ENCODE data around the gene ARHGAP27. TPM values are rescaled to one million over a fixed set of nuclear protein-coding genes. Genes with fewer than 3 reads are reported as not detected.
"Not testable (repeated sequence)": the region's sequence is repeated elsewhere in the genome, so short reads cannot be mapped to it uniquely, and the experiment has no call there.

The ARHGAP27 gene, protein sequence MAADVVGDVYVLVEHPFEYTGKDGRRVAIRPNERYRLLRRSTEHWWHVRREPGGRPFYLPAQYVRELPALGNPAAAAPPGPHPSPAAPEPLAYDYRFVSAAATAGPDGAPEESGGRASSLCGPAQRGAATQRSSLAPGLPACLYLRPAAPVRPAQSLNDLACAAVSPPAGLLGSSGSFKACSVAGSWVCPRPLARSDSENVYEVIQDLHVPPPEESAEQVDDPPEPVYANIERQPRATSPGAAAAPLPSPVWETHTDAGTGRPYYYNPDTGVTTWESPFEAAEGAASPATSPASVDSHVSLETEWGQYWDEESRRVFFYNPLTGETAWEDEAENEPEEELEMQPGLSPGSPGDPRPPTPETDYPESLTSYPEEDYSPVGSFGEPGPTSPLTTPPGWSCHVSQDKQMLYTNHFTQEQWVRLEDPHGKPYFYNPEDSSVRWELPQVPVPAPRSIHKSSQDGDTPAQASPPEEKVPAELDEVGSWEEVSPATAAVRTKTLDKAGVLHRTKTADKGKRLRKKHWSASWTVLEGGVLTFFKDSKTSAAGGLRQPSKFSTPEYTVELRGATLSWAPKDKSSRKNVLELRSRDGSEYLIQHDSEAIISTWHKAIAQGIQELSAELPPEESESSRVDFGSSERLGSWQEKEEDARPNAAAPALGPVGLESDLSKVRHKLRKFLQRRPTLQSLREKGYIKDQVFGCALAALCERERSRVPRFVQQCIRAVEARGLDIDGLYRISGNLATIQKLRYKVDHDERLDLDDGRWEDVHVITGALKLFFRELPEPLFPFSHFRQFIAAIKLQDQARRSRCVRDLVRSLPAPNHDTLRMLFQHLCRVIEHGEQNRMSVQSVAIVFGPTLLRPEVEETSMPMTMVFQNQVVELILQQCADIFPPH
- 46.6 TPM for total RNA-seq

DNA sequence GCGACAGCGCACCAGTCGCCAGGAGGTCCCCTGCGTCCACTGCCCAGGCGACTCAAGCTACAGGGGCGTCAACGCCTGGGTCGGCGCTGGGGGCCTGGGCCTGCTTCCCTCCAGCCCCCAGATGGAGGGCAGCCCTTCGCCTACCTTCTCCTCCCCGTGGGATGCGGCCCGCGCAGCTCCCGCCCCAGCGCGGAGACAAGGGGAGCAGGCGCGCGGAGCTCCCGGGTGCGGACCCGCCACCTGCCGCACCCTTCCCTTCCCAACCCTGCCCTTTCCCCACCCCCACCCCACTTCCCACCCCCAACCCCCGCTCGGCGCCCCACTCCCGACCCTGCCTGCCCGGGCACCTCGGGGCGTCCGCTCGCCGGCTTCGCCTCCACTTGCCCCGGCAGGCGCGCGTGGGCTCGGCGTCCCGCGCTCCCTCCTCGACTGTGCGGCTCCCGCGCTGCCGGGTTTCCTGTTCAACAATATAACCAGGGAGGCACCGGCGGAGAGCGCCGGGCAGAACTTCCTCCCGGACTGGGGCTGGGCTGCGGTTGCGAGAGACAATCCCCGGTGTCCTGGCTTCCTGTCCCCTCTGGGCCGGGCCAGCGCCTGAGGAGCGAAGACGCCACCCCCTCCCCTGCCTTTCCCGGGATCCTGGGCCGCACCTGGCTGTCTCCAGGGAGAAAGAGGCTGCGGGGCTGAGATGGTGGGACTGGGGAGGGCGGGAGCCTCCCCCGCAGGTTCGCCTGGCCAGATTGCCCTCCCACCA lies at the start of gene ARHGAP27:
Gene ARHGAP27, minus strand, starts transcription at position 466 of the 754 bp plus-strand sequence. CDS start 2,591 bp downstream, outside the sequence.
- DNase-seq (ENCODE audit: low read depth in 2 of 3, low spot score in 2 of 3), result no peak

DNA sequence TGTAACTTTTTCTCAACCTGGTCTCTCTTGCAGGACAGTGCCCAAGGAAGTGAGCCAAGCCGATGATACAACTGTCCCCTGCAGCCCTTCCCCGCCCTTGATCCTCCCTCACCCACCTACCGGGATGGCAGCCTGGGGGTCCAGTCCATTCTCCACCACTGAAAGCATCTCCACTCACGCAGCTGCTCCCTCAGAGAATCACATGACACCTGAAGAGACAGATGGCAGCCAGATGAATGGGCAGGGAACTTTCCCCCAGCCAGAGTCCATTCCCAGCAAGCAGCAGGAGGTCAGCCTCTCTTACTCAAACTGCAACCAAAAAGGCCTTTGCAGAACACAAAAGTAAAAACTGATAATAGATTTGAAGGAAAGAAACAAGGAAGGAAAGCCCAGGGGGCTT lies 49.6 kb upstream of the ARHGAP27 start:
- DNase-seq (ENCODE audit: low read depth in 2 of 3, low spot score in 2 of 3), result not testable (repeated sequence)

DNA sequence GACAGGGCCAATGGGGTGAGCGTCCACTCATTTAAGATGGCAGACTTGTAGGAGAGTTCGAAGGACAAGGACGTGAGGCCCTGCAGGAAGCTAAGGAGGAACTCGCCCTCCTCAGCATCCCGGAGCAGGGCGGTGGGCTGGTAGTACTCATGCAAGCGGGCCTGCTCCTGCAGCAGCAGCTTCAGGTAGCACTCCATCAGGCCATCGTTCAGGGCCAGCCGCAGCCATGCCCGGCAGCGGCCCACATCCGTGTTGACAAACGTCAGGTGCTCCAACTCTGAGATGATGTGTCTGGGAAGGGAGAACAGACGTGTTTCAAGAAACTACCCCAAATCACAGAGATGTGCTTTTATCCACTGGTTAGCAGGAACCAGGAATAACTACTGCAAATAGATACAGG lies 42.8 kb upstream of the ARHGAP27 start:
- not testable (repeated sequence) for DNase-seq (ENCODE audit: low read depth in 2 of 3, low spot score in 2 of 3)

DNA sequence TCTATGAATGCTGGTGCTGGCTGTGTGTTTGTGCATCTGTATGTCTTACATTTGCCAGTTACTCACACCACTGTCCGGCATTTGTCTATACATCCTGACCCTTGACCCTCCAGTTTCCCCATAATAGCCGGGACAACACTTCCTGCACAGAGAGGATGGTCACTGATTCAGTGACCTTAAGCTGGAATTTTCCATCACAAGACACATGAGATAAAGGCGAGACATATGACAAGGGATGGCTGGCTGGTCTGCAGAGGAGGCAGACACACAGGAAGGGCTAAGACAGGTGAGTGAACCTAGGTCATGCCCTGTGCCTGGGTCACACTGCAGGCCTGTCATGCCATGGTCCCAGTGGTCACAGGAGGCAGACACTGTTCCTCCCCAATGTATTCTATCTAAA lies 39.6 kb upstream of the ARHGAP27 start:
- DNase-seq (ENCODE audit: low read depth in 2 of 3, low spot score in 2 of 3), result not testable (repeated sequence)

DNA sequence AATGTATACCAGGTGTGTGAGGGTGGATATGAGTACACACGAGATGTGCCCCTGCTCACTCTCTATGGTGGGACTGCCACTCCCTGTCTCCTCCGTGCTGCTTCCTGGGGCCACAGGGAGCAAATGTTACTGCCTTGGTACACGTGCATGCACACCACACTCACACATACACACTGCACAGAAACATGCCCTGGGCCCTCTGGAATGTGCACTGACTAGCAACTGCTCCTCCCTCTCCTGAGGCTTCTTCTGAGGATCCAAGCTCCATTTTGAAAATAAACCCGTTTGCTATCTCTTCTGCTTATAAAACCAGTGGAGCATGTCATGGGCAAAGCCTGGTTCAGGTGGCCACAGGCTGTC lies 36.5 kb upstream of the ARHGAP27 start:
- not testable (repeated sequence) for DNase-seq (ENCODE audit: low read depth in 2 of 3, low spot score in 2 of 3)

DNA sequence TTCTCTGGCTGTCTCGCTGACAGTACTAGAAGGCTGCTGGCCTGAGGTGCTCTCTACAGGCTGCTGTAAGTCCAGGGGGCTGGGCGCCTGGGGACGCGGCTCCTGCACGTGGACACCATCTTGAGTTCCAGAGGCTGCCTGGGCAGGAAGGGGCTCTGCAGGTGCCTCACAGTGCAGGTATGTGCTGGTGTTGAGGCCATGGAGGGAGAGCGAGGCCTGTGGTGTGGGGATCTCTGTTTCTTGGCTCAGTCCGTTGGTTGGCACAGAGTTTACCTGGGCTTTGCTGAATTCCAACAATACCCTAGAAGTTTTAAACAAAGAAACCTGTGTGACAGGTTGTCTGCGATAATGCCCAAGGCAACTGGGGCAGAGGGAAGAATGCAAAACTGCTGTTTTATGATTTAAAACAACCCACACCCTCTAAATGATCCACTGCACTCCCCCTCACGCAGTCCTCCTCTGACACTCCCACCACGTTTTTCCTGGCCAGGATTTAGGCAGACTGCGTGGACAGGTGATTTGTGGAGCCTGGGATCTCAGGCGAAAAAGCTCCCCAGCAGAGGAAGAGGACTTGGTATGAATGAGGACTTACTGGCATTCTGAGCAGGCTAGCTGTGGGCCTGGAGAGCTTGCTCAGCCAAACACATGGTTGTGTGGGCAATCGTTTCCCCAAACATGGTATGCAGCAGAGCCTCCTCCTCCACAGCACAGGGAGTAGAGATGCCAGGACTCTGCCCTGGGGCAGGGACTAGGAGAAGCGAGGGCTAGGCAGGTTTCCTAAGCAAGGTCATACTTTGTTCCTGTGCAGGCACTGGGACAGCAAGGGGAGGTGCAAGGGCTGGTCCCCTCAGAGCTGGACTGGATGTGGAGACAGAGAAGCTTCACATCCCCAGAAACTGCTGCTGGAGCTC lies 35.9 kb upstream of the ARHGAP27 start:
- DNase-seq (ENCODE audit: low read depth in 2 of 3, low spot score in 2 of 3), result not testable (repeated sequence)

DNA sequence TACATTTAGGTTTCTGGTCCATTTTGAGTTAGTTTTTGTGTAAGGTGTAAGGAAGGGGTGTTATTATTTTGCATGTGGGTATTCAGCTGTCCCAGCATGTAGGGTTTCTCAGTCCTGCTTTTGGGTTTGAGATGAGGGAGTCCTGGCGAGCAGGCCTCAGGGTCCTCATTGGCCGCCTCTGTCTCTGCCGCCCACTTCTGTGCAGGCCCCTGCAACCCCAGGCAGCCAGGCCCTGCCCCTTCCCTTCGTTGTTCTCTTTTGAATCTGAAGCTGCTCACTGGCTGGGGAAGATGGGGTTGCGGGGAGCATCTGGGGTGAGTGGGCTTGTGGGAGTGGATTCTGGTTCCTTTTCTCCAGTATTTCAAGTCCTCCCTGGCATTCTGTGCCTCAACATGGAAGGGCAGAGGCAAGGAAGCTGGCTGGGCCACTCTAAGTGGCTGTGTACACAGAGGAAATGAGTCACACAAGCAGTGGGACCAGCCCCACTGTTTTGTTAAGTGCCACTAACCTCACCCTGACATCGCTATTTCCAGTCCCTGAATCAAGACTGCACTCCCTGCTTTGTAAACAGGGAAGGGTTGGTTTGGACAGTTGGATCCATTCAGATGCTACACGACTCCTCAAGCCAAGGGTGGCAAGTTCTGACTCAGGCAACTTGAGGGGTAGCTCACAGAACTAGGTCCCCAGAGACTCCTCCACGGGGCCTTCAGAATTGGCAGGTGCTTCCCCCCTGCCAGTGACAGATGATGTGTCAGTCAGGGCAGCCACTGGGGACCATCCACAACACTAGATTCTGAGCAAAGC lies 29.1 kb upstream of the ARHGAP27 start:
- DNase-seq (ENCODE audit: low read depth in 2 of 3, low spot score in 2 of 3), result peak in 2 of 3 donors; percentile 43 to 50

DNA sequence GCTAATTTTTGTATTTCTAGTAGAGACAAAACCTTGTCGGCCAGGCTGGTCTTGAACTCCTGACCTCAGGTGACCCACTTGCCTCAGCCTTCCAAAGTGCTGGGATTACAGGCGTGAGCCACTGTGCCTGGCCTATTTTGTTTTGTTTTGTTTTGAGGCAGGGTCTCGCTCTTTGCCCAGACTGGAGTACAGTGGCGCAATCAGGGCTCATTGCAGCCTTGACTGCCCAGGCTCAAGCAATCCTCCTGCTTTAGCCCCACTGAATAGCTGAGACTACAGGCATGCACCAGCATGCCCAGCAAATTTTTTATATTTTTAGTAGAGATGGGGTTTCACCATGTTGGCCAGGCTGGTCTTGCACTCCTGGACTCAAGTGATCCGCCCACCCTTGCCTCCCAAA lies 27.8 kb upstream of the ARHGAP27 start:
- not testable (repeated sequence) for DNase-seq (ENCODE audit: low read depth in 2 of 3, low spot score in 2 of 3)

DNA sequence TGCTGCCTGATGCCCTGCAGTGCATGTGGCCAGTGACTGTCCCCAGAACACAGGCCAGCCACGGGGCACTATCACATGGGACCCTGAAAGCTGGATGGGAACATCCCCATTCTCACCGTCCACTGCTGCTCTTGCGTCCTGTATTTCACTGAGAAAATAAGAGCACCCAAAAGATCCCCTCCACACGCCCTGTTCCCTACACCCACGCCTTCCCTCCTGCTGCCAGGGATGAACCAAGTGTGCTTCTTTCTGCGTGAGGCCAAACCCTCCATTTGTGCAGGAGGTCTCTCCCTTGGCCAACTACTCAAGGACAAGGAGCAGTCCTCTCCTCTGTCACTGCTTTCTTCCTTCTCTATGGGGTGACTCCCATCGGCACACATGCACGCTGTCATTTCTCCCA lies 21.7 kb upstream of the ARHGAP27 start:
- DNase-seq (ENCODE audit: low read depth in 2 of 3, low spot score in 2 of 3), result not testable (repeated sequence)

DNA sequence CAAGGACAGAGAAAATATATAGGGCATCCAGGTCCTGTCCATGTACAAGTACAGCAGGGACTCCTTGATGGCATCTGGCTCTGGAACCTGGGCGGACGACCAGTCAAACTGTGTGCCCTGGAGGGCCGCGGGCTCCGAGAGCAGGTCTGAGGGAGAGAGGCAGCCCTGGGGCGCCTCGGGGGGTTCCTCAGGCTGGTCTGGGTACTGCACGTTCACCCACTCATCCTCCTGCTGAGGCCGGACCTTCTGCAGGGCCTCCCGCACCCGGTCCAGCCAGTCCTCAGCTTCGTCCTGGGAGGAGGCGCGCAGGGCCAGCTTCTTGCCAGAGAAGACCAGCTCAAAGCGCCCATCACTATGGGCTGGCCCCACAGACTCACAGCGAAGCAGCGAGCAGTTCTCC lies 21.1 kb upstream of the ARHGAP27 start:
- DNase-seq (ENCODE audit: low read depth in 2 of 3, low spot score in 2 of 3), result not testable (repeated sequence)

DNA sequence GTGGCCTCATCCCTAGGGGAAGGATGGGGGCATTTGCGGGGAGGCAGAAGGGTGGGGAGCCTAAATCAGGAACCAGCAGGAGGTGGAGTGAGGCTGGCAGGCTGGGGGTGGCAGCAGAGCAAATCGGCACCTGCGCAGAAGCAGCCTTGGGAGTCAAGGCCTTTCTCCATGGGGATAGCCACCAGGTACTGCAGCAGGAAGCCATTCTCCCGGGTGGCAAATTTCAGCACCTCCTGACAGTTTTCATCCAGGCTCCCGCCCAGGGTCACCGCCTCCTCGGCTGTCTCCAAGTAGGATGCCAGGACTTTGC lies 20.5 kb upstream of the ARHGAP27 start:
- DNase-seq (ENCODE audit: low read depth in 2 of 3, low spot score in 2 of 3), result not testable (repeated sequence)

DNA sequence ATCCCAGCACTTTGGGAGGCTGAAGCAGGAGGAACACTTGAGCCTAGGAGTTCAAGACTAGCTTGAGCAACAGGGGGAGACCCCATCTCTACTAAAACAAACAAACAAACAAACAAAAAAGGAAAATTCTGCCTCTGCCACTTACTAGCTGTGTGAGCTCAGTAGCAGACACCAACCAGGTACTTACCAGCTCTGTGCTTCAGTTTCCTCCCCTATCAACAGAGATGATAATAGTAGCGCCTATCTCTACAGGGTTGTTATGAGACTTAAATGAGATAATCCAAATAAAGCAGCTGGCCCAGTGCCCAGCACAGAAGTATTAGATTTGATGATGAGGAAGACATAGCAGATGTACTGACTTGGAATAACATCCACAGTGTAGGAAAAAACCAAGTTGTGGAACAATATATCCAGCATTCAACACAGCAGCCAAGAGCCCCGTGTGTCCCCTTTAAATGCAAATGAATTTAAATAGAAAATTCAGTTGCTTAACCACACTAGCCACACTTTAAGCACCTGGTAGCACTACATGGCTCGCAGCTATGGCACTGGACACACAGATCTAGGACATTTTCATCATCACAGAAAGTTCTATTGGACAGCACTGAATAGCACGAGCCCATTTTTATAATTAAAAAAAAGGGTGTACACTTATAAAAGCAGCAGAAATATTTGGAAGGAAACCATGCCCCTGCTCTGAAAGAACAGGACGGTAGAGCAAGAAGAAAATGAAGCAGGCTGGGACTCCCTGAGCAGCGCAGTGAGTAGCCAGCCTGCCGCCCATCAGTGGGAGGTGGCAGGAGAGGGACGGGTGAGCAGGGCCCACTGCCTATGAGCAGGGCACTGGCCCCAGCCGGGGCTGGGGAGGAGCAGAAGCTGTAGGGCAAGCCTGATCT lies 19.9 kb upstream of the ARHGAP27 start:
- not testable (repeated sequence) for DNase-seq (ENCODE audit: low read depth in 2 of 3, low spot score in 2 of 3)

DNA sequence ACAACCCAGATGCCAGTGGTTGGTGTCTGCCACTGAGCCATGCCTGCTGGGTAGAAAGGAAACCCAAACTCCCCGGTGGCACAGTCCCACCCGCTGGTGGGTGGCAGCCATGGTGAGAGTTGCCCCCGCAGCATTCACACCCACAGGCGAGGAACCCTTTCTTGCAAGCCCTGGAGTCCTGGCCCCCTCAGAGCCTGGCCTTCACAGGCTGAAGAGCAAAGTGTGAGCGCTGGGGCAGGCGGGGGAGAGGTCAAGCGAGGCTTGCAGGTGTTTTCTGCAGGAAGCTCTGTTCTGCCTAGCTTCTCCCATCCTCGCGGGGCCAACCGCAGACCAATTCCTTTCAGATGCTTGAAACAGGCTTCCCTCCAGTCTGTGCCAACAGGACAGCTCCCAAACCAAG lies 19.0 kb upstream of the ARHGAP27 start:
- not testable (repeated sequence) for DNase-seq (ENCODE audit: low read depth in 2 of 3, low spot score in 2 of 3)

DNA sequence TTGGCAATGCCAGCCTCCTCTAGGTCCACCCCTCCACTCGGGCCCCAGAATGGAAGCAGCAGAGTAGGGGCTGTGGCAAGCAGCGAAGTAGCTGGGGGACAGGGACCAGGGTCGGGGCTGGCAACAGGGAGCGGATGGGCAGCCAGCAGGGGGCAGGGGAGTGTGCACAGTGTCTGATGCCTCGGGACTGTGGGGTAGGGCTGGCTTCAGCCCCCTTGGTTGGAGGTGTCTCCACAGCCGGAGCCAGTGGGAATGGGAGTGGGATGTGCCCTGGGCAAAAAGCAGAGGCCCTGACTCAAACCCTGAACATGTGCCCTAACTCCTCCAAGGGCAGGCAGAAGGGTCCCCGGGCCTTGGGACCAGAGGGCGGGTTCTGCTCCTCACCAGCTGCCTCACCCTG lies 18.5 kb upstream of the ARHGAP27 start:
- DNase-seq (ENCODE audit: low read depth in 2 of 3, low spot score in 2 of 3), result no peak

DNA sequence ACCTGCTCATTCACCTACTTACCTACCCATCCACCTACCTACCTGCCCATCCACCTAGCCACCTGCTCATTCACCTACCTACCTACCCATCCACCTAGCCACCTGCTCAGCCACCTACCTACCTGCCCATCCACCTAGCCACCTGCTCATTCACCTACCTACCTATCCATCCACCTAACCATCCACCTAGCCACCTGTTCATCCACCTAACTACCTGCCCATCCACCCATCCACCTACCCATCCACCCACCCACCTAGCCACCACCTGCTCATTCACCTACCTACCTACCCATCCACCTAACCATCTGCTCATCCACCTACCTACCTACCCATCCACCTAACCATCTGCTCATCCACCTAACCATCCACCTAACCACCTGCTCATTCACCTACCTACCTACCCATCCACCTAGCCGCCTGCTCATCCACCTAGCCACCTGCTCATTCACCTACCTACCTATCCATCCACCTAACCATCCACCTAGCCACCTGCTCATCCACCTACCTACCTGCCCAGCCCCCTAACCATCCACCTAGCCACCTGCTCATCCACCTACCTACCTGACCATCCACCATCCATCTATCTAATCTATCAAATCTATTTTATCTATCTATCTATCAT lies 17.1 kb upstream of the ARHGAP27 start:
- not testable (repeated sequence) for DNase-seq (ENCODE audit: low read depth in 2 of 3, low spot score in 2 of 3)

DNA sequence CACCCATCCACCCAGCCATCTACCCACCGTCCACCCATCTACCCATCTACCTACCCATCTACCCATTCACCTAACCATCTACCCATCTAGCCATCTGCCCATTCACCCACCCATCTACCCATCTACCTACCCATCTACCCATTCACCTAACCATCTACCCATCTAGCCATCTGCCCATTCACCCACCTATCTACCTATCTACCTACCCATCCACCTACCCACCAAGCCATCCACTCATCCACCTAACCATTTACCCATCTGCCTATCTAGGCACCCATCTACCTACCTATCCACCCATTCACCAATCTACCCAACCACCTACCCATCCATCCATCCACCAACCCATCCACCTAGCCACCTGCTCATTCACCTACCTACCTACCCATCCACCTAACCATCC lies 16.6 kb upstream of the ARHGAP27 start:
- not testable (repeated sequence) for DNase-seq (ENCODE audit: low read depth in 2 of 3, low spot score in 2 of 3)

DNA sequence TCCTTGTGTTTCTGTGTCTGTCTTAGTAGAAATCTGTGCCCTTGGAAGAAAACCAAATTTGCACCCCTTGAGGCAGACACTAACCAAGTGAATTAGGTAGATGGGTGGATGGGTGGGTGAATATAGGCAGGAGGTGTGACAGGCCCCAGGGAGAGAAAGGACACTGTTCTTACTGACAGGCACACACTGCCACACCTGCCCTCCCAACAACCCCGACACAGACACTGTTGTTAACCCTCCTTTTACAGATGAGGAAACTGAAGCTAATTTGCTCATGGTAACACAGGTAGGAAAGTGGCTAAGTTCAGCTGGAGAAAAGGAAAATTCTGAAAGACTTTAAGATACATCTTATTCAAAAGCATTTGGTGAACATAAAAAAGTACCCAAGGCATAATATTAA lies 15.8 kb upstream of the ARHGAP27 start:
- DNase-seq (ENCODE audit: low read depth in 2 of 3, low spot score in 2 of 3), result not testable (repeated sequence)

DNA sequence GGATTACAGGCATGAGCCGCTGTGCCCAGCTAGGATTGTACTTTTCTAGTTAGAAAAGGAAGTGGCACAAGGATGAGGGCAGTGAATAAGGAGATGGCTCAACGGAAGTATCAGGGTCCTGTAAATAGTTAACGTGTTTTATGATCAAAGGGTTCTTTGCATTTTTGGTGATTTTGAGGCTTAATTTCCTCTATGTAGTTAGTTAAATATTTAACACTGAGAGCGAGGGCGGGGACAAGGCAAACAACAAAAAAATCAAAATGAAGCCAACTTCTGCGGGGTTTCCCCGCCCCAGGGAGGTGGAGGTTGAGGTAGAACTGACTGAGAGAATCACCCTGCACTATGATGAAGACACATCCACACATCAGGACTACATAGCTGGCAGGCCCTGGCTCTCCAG lies 15.4 kb upstream of the ARHGAP27 start:
- not testable (repeated sequence) for DNase-seq (ENCODE audit: low read depth in 2 of 3, low spot score in 2 of 3)
